Hepatocyte (in vitro differentiated cells): ENCODE data around the gene TMEM150B. TPM values are rescaled to one million over a fixed set of nuclear protein-coding genes. Genes with fewer than 3 reads are reported as not detected.

Experiments used
- DNase-seq: peaks from one replicate; pipeline ENCODE4 v3.0.0-alpha.2; 2016; ENCODE audit warnings: low spot score
- H2AFZ ChIP-seq: fragments of 200-600 bp; sonication (generic); 2 replicates; pipeline ENCODE4 v1.6.0; 2016; ENCODE audit warnings: antibody characterized with exemption, mild to moderate bottlenecking
- H3K27ac ChIP-seq: fragments of 200-600 bp; sonication (generic); 2 replicates; pipeline ENCODE4 v1.5.1; 2016; ENCODE audit warnings: mild to moderate bottlenecking
- H3K27me3 ChIP-seq: fragments of 200-600 bp; sonication (generic); 2 replicates; pipeline ENCODE4 v1.6.1; 2016
- H3K36me3 ChIP-seq: fragments of 200-600 bp; sonication (generic); replicated peaks from 2 replicates; pipeline ENCODE4 v1.5.1; 2016; ENCODE audit warnings: low read depth; ENCODE audit not compliant: insufficient read depth
- H3K4me1 ChIP-seq: fragments of 200-600 bp; sonication (generic); 2 replicates; pipeline ENCODE4 v1.5.1; 2016; ENCODE audit warnings: mild to moderate bottlenecking, moderate library complexity; ENCODE audit not compliant: insufficient read depth
- H3K4me2 ChIP-seq: fragments of 200-600 bp; sonication (generic); 2 replicates; pipeline ENCODE4 v1.6.0; 2016
- H3K4me3 ChIP-seq: fragments of 200-600 bp; sonication (generic); 2 replicates; pipeline ENCODE4 v1.5.1; 2016; ENCODE audit warnings: mild to moderate bottlenecking
- H3K79me2 ChIP-seq: fragments of 200-600 bp; sonication (generic); 2 replicates; pipeline ENCODE4 v1.6.0; 2017; ENCODE audit warnings: mild to moderate bottlenecking
- H3K9me2 ChIP-seq: fragments of 200-600 bp; sonication (generic); replicated peaks from 2 replicates; pipeline ENCODE4 v1.6.0; 2017; ENCODE audit warnings: mild to moderate bottlenecking; ENCODE audit not compliant: insufficient read depth
- H3K9me3 ChIP-seq: fragments of 200-600 bp; sonication (generic); 2 replicates; pipeline ENCODE4 v1.5.1; 2016; ENCODE audit warnings: low read depth, mild to moderate bottlenecking
- H4K20me1 ChIP-seq: fragments of 200-600 bp; sonication (generic); 2 replicates; pipeline ENCODE4 v1.6.0; 2016; ENCODE audit warnings: mild to moderate bottlenecking; ENCODE audit not compliant: insufficient read depth, poor library complexity, severe bottlenecking
- EZH2 ChIP-seq: fragments of 200-600 bp; sonication (generic); IDR thresholded peaks from 2 replicates; pipeline ENCODE4 v1.6.1; 2016; ENCODE audit warnings: antibody characterized with exemption, mild to moderate bottlenecking, borderline replicate concordance
- EZH2phosphoT487 ChIP-seq: fragments of 200-600 bp; sonication (generic); IDR thresholded peaks from one replicate; pipeline ENCODE4 v1.6.1; 2018; ENCODE audit warnings: antibody characterized with exemption, mild to moderate bottlenecking, low read depth, moderate library complexity; ENCODE audit not compliant: unreplicated experiment, severe bottlenecking
- whole genome bisulfite sequencing: methylation state at CpG from one replicate; pipeline ENCODE4 v1.1.6; 2016; ENCODE audit warnings: low lambda C conversion rate; ENCODE audit errors: missing lambda C conversion rate; 5-methylcytosine and 5-hydroxymethylcytosine counted together
- polyA plus RNA-seq: library from polyadenylated mRNA; unstranded; fragments of >200 nt; fragmentation: Nextera tagmentation; extraction: Ambion mirVana; gene quantifications from 2 replicates; pipeline ENCODE4 v1.2.1, GENCODE V29; 2016
- total RNA-seq: library from RNA; depleted of rRNA; stranded (reverse); fragments of >200 nt; gene quantifications from 2 replicates; pipeline ENCODE4 v1.2.3, GENCODE V29; 2014
- TF ChIP-seq, protein P1 (sequence below): fragments of 200-600 bp; sonication (generic); IDR thresholded peaks from 2 replicates; pipeline ENCODE4 v1.5.1; 2016; ENCODE audit warnings: antibody characterized with exemption, mild to moderate bottlenecking; ENCODE audit not compliant: poor library complexity

Gene TMEM150B
- total and polyA plus RNA-seq, 2 experiments from 2014 or later: 9.2 to 25.4 TPM

DNA sequence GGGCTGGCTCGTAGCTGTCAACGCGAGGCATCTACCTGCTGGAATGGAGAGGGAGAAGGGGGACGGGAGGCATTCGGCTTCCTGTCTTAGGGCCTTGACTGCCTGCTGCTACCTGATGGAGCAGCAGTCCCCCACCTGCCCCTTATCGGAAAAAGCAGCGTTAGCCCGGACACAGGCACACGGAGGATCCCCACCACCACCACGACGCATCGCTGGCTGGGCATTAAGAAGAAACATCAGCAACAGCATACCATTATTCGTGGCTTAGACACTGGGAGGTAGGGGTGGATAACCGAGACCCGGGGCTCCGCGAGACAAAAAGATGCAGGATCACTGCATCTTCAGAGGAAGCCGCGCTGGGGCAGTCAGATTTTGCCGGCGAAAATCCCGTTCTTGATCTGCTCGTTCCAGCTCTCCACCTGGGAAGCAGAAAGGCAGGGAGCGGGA is 28.2 kb upstream of the TMEM150B start:
- Histone ChIP-seq H3K4me2 (peak overlapping the region; percentile 97), H3K9me3 (no peaks in the 10 kb centered on the region), H3K4me3 (no peak overlapping the region), H3K4me1 (peaks cover 14% of the 10 kb centered on the region), H3K79me2 (no peaks in the 10 kb centered on the region), H3K36me3 (no peaks in the 10 kb centered on the region), H4K20me1 (no peaks in the 10 kb centered on the region), H2AFZ (peak overlapping the region; percentile 46), H3K27me3 (peaks cover 54% of the 10 kb centered on the region), H3K27ac (no peak overlapping the region), H3K9me2 (no peaks in the 10 kb centered on the region)
- 13% methylated on average over 24 of the region's 24 CpGs for WGBS
- DNase-seq: no peak
- TF ChIP-seq, protein P1, sequence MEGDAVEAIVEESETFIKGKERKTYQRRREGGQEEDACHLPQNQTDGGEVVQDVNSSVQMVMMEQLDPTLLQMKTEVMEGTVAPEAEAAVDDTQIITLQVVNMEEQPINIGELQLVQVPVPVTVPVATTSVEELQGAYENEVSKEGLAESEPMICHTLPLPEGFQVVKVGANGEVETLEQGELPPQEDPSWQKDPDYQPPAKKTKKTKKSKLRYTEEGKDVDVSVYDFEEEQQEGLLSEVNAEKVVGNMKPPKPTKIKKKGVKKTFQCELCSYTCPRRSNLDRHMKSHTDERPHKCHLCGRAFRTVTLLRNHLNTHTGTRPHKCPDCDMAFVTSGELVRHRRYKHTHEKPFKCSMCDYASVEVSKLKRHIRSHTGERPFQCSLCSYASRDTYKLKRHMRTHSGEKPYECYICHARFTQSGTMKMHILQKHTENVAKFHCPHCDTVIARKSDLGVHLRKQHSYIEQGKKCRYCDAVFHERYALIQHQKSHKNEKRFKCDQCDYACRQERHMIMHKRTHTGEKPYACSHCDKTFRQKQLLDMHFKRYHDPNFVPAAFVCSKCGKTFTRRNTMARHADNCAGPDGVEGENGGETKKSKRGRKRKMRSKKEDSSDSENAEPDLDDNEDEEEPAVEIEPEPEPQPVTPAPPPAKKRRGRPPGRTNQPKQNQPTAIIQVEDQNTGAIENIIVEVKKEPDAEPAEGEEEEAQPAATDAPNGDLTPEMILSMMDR: no peak
- TF ChIP-seq EZH2 (no peak), EZH2phosphoT487 (no peak)

DNA sequence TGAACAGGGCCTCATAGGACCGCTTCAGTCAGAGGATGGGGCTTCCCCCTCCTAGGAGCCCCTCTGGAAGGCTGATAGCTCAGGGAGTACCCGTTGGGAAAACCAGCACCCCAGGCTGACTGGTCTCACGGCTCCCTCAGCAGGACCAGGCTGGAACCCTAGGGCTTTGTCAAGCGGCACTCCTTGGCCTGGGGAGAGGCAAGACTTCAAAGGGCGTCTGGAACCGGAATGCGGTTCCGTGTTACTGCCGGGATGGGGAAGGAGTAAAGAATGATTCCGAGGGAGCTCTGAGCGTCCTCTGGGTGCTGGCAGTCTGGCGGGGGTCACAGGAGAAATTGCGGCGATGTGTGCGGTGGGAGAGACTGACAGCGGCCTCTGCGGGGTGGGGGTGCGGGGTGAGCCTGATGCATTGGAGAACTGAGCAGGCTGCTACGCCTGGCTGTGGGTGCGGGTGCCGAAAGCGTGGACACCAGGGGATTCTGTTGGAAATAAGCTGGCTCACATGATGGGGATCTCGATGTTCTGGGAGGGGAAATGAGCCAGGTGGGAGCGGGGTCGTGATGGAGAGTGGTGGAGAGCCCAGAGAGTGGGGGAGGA is 27.5 kb upstream of the TMEM150B start:
- Histone ChIP-seq H3K27me3 (peaks cover 54% of the 10 kb centered on the region), H3K27ac (no peak overlapping the region), H3K36me3 (no peaks in the 10 kb centered on the region), H3K4me2 (no peak overlapping the region), H3K9me3 (no peaks in the 10 kb centered on the region), H3K4me1 (peaks cover 14% of the 10 kb centered on the region), H3K9me2 (no peaks in the 10 kb centered on the region), H3K79me2 (no peaks in the 10 kb centered on the region), H3K4me3 (no peak overlapping the region), H4K20me1 (no peaks in the 10 kb centered on the region), H2AFZ (no peak overlapping the region)
- TF ChIP-seq, protein P1: no peak
- no peak for TF ChIP-seq EZH2phosphoT487
- TF ChIP-seq EZH2: no peak
- 80% methylated on average over 25 of the region's 25 CpGs for WGBS
- no peak for DNase-seq

DNA sequence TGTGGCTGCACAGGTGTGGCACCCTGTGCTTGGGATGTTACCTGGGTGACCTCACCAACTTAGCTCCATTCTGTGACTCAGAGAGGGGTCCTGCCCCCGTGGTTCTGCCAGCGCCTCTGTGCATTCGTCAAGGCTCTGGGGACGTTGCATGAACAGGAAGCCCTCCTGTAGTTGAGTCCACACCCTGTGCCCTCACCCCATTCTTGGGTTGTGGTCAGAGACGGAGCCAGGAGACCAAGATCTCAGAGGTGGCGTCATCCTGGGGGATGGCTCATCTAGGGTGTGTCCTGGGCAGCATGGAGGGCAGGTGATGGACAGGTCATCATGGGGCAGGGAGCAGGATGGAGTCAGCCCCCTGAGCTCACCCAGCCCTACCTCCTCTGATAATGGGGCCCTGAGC is 26.9 kb upstream of the TMEM150B start:
- Histone ChIP-seq H3K27ac (no peak overlapping the region), H3K36me3 (no peaks in the 10 kb centered on the region), H4K20me1 (no peaks in the 10 kb centered on the region), H3K79me2 (no peaks in the 10 kb centered on the region), H3K4me1 (peaks cover 14% of the 10 kb centered on the region), H2AFZ (no peak overlapping the region), H3K27me3 (peaks cover 50% of the 10 kb centered on the region), H3K4me3 (no peak overlapping the region), H3K4me2 (no peak overlapping the region), H3K9me3 (no peaks in the 10 kb centered on the region), H3K9me2 (no peaks in the 10 kb centered on the region)
- 85% methylated on average over 6 of the region's 6 CpGs for WGBS
- TF ChIP-seq EZH2: no peak
- DNase-seq: no peak

DNA sequence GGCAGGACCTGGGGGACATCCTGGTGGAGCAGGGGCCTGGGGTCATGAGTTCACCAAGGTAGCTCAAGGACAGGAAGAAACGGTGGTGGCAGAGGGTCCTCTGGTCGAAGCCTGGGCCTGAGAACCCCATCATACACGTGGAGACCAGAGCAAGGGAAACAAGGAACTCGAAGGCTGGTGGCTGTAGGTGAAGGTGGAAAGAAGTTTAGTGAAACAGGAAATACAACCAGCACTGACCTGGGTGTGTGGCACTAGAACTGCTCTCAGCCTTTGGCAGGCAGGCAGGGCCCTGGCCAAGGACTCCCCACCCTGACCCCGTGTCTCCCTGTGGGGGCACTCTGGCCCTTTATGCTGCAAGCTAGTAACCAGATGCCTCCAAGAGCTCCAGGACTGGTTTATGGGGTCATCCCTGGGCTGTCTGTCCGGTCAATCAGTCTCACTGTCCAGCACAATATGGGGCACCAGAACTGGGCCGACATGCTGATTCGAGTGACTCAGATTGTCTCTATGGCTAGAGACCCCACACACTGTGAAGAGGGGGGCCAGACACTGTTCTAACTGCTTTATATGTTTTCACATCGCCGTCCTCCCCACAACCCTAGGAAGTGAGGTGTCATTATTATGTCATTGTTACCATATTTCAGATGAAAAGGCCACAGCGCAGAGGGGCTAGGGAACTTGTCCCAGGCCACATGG is 25.6 kb upstream of the TMEM150B start:
- no peak for DNase-seq

More for the DNA sequence above, 25.6 kb upstream of the TMEM150B start:
- Histone ChIP-seq H3K9me2 (no peaks in the 10 kb centered on the region), H3K9me3 (no peaks in the 10 kb centered on the region), H3K4me2 (no peak overlapping the region), H3K36me3 (no peaks in the 10 kb centered on the region), H3K79me2 (no peaks in the 10 kb centered on the region), H3K27me3 (peaks cover 38% of the 10 kb centered on the region), H3K4me1 (peaks cover 14% of the 10 kb centered on the region), H3K4me3 (no peak overlapping the region), H4K20me1 (no peaks in the 10 kb centered on the region), H2AFZ (no peak overlapping the region), H3K27ac (no peak overlapping the region)
- TF ChIP-seq EZH2phosphoT487: no peak
- TF ChIP-seq, protein P1: no peak
- no peak for TF ChIP-seq EZH2
- WGBS: 87% methylated on average over 11 of the region's 11 CpGs
